Karpas-422 (cell line): Measurements from ENCODE around the gene KDM2A. TPM values are rescaled to one million over a fixed set of nuclear protein-coding genes. Genes with fewer than 3 reads are reported as not detected.
A peak's percentile ranks its signal among the peaks of the same experiment; 100 is the strongest.

ENCODE experiments used
- DNase-seq: peaks from one replicate; pipeline ENCODE4 v3.0.0-alpha.2; 2015
- H2AFZ ChIP-seq: fragments of 200-600 bp; sonication (generic); 2 replicates; pipeline ENCODE4 v1.6.1; 2014; ENCODE audit warnings: antibody characterized with exemption, low read length, mixed read lengths
- H3K27ac ChIP-seq: fragments of 200-600 bp; sonication (generic); 2 replicates; pipeline ENCODE4 v1.5.1; 2014; ENCODE audit warnings: mild to moderate bottlenecking, low read length, moderate library complexity
- H3K27me3 ChIP-seq: fragments of 200-600 bp; sonication (generic); 2 replicates; pipeline ENCODE4 v1.6.1; 2014; ENCODE audit warnings: low read length, mixed read lengths
- H3K36me3 ChIP-seq: fragments of 200-600 bp; sonication (generic); 2 replicates; pipeline ENCODE4 v1.6.1; 2014; ENCODE audit warnings: low read length, mixed read lengths; ENCODE audit not compliant: insufficient read depth
- H3K4me1 ChIP-seq: fragments of 200-600 bp; sonication (generic); 2 replicates; pipeline ENCODE4 v1.6.1; 2014; ENCODE audit warnings: mild to moderate bottlenecking, low read length, mixed read lengths
- H3K4me2 ChIP-seq: fragments of 200-600 bp; sonication (generic); 2 replicates; pipeline ENCODE4 v1.6.1; 2014; ENCODE audit warnings: low read length, low read depth, mild to moderate bottlenecking; ENCODE audit not compliant: poor library complexity, severe bottlenecking
- H3K4me3 ChIP-seq: fragments of 200-600 bp; sonication (generic); 2 replicates; pipeline ENCODE4 v1.5.1; 2014; ENCODE audit warnings: mild to moderate bottlenecking, antibody characterized with exemption, low read length, mixed read lengths
- H3K79me2 ChIP-seq: fragments of 200-600 bp; sonication (generic); 2 replicates; pipeline ENCODE4 v1.6.1; 2014; ENCODE audit warnings: mild to moderate bottlenecking, low read length, mixed read lengths
- H3K9ac ChIP-seq: fragments of 200-600 bp; sonication (generic); 2 replicates; pipeline ENCODE4 v1.6.0; 2014; ENCODE audit warnings: low read length
- H3K9me2 ChIP-seq: fragments of 200-600 bp; sonication (generic), shearing (Covaris generic); replicated peaks from 2 replicates; pipeline ENCODE4 v1.6.0; 2014; ENCODE audit warnings: mild to moderate bottlenecking, low read length, moderate library complexity; ENCODE audit not compliant: insufficient read depth
- H3K9me3 ChIP-seq: fragments of 300-700, 200-600 bp; sonication (generic); 2 replicates; pipeline ENCODE4 v1.6.1; 2014; ENCODE audit warnings: low read length, mixed read lengths
- H4K20me1 ChIP-seq: fragments of 200-600 bp; sonication (generic); 2 replicates; pipeline ENCODE4 v1.6.1; 2014; ENCODE audit warnings: mild to moderate bottlenecking, antibody characterized with exemption, low read length, low read depth; ENCODE audit not compliant: insufficient read depth
- total RNA-seq: library from RNA; depleted of rRNA; stranded (reverse); fragments of >200 nt; shearing (Covaris generic); gene quantifications from 2 replicates; pipeline ENCODE4 v1.2.3, GENCODE V29; 2014; ENCODE audit warnings: low replicate concordance; rRNA removed

Gene KDM2A
- 44.7 and 55.8 TPM in 2 replicates for total RNA-seq

DNA sequence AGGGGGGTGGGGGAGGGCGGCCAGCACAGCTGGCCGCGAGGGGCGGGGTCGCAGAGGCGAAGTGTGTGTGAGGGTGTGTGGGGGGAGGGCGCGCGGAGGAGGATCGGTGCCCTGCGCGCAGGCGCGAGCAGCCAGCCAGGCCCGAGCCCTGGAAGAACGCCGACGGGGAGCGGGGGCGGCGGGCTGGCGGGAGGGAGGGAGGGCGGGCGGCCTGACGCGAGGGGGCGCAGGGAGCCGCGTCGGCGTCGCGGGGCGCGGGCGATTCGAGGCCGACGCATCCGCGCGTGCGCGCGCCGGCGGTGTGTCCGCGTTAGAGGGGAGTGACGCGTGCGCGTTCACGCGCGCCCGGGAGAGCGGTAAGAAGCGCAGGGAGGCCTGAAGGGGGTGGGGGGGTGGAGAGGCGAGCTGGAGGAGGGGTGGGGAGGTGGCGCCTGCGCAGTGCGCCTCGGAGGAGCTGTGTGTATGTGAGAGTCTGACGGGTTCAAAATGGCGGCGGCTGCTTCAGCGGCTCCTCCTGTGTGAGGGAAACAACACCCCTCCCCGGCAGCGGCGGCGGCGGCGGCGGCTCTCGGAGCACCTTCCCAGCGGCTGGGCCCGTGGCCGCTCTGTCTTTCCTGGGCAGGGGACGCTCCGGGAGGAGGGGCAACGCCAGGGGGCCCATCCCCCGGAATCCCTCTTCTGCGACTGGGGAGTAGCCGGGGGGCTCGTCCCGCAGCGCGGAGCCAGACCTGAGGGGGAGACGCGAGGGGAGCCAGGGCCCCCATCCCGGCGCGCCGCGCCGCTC is at the start of gene KDM2A:
Gene KDM2A, plus strand, starts transcription at position 463 of the 784 bp plus-strand sequence. CDS start 2,054 bp downstream, outside the sequence.
- Histone ChIP-seq H3K9ac (peak within 1 kb of the TSS; percentile 94), H3K4me1 (peaks cover 24% of the 10 kb centered on the region), H3K27me3 (no peaks in the 10 kb centered on the region), H3K79me2 (peaks cover 43% of the 10 kb centered on the region), H3K9me3 (no peaks in the 10 kb centered on the region), H3K27ac (peak within 1 kb of the TSS; percentile 83), H3K9me2 (no peaks in the 10 kb centered on the region), H3K4me2 (peak within 1 kb of the TSS; percentile 84), H3K36me3 (peaks cover 13% of the 10 kb centered on the region), H4K20me1 (0 out of 2 replicates have a peak, but pooled peaks cover 5% of the 10 kb centered on the region), H2AFZ (peak within 1 kb of the TSS; percentile 83; the same call in 1 of the 2 replicates), H3K4me3 (peak within 1 kb of the TSS; percentile 90)
- peak; percentile 99 for DNase-seq

DNA sequence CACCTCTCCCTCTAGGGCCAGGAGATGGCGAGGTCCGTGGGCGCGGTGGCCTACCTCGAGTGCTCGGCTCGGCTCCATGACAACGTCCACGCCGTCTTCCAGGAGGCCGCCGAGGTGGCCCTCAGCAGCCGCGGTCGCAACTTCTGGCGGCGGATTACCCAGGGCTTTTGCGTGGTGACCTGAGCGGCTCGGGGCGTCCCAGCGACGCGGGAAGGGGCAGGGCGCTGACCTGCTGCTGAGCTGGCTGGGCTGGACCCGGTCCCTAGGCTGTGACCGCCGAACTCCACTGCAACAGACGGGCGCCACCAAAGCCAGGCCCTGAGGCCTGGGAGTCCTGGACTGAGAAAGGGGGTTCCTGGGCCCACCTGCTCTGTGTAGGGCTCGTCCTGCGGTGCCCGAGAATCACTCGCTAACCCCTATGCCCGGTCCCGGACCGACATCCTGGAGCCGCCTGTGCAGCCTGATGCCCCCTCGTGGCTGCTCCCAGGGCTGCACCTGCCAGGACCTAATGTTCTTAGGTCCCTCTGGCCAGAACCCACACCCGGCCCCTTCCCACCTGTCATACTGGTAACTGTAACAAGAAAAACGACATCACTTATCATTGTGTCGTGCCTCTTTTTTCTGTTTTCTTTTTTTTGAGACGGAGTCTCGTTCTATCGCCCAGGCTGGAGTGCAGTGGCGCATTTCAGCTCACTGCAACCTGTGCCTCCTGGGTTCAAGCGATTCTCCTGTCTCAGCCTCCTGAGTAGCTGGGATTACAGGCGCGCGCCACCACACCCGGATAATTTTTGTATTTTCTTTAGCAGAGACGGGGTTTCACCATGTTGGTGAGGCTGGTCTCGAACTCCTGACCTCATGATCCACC is 47.4 kb upstream of the KDM2A start:
- no peak overlapping the region for H3K4me3 ChIP-seq
- H3K36me3 ChIP-seq: no peaks in the 10 kb centered on the region
- H3K9me2 ChIP-seq: no peaks in the 10 kb centered on the region
- H3K9ac ChIP-seq: no peak overlapping the region
- peak; percentile 87 for DNase-seq
- no peaks in the 10 kb centered on the region for H3K9me3 ChIP-seq
- no peaks in the 10 kb centered on the region for H3K79me2 ChIP-seq
- no peaks in the 10 kb centered on the region for H3K4me1 ChIP-seq
- no peak overlapping the region for H3K27ac ChIP-seq
- no peak overlapping the region for H2AFZ ChIP-seq
- no peak overlapping the region for H3K4me2 ChIP-seq
- no peaks in the 10 kb centered on the region for H3K27me3 ChIP-seq
- H4K20me1 ChIP-seq: no peaks in the 10 kb centered on the region

DNA sequence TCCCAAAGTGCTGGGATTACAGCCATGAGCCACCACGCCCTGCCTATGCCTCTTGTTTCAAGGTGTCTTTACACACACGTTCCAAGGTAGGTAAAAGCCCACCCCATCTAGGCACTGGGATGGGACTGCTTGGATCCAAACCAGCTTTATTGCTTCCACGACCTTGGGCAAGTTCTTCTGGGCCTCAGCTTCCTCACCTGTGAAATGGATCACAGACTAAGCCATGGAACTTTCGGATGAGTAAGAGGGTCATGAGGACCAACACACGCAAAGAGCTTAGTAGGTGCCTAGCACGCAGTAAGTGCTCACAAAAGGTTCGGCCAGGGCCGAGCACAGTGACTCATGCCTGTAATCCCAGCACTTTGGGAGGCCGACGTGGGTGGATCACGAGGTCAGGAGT is 46.8 kb upstream of the KDM2A start:
- Histone ChIP-seq H3K79me2 (no peaks in the 10 kb centered on the region), H3K36me3 (no peaks in the 10 kb centered on the region), H3K4me2 (no peak overlapping the region), H4K20me1 (no peaks in the 10 kb centered on the region), H2AFZ (no peak overlapping the region), H3K27ac (no peak overlapping the region), H3K9ac (no peak overlapping the region), H3K4me1 (no peaks in the 10 kb centered on the region), H3K4me3 (no peak overlapping the region), H3K9me2 (no peaks in the 10 kb centered on the region), H3K27me3 (no peaks in the 10 kb centered on the region), H3K9me3 (no peaks in the 10 kb centered on the region)
- no peak for DNase-seq

DNA sequence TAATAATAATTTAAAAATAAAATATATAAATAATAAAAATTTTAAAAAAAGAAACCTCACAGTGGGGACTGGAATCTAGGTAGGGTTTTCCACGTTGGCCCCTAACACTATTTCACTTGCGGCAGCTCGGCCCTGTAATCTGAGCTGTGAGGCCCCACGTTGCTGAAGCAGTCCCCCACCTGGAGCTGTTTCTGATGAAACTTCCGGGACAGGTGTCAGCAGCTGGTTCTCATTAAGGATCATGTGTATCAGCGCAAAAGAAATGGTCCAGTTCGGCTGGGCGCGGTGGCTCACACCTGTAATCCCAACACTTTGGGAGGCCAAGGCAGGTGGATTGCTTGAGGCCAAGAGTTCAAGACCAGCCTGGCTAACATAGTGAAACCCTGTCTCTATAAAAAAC is 45.2 kb upstream of the KDM2A start:
- Histone ChIP-seq H3K27ac (no peak overlapping the region), H3K4me3 (no peak overlapping the region), H3K9me2 (no peaks in the 10 kb centered on the region), H3K9ac (no peak overlapping the region), H3K27me3 (no peaks in the 10 kb centered on the region), H3K9me3 (no peaks in the 10 kb centered on the region), H3K36me3 (no peaks in the 10 kb centered on the region), H2AFZ (no peak overlapping the region), H3K79me2 (no peaks in the 10 kb centered on the region), H4K20me1 (no peaks in the 10 kb centered on the region), H3K4me1 (no peaks in the 10 kb centered on the region), H3K4me2 (no peak overlapping the region)
- DNase-seq: no peak

DNA sequence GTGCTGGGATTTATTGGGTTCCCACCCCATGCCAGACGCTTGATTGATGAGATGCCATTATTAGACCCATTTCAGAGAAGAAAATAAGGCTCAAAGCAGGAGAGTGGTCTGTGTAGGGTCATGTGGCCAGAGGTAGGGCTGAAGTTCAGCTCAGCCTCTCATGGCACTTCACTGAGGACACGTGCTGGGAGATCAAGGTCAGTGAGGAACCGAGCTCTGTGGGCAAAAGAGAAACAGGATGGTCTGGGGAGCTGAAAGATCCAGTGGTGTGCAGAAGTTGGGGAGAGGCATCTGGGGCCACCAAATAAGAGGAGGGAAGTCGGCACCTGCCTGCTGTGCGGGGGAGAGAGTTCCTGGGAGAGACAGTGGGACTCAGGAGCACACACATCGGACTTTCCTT is 42.9 kb upstream of the KDM2A start:
- no peak for DNase-seq
- Histone ChIP-seq H3K4me3 (no peak overlapping the region), H3K9me3 (no peaks in the 10 kb centered on the region), H3K9me2 (no peaks in the 10 kb centered on the region), H3K9ac (no peak overlapping the region), H3K36me3 (no peaks in the 10 kb centered on the region), H3K27me3 (no peaks in the 10 kb centered on the region), H3K4me2 (no peak overlapping the region), H3K4me1 (no peaks in the 10 kb centered on the region), H3K27ac (no peak overlapping the region), H4K20me1 (no peaks in the 10 kb centered on the region), H3K79me2 (no peaks in the 10 kb centered on the region), H2AFZ (no peak overlapping the region)

DNA sequence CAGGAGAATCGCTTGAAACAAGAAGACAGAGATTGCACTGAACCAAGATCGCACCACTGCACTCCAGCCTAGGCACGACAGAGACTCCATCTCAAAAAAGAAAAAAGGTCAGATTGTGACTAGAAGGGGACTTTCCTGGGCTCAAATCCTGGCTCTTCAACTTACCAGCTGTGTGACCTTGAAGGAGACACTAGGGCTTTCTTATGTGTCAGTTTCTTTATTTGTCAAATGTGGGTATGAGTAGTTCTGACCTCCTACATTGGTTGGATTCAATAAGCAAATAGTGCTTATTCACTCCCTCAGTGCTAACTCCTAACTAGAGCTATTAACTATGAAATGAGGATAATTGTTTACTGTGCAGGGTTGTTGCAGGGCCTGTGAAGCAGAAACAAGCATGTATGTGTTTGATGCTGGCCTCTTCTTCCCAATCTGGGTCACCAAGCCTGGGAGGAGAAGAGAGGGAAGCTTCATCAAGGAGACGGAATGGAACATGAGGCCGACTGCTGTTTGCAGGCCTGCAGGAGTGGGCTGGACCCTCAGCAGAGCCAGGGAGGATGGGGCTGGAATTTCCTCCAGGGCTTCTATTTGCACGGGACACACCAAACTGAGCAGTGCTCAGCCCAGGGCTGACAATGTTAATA is 39.9 kb upstream of the KDM2A start:
- H4K20me1 ChIP-seq: no peaks in the 10 kb centered on the region
- no peaks in the 10 kb centered on the region for H3K36me3 ChIP-seq
- H2AFZ ChIP-seq: no peak overlapping the region
- no peaks in the 10 kb centered on the region for H3K9me3 ChIP-seq
- H3K9ac ChIP-seq: no peak overlapping the region
- H3K4me3 ChIP-seq: no peak overlapping the region
- H3K4me2 ChIP-seq: no peak overlapping the region
- peaks cover 4% of the 10 kb centered on the region for H3K4me1 ChIP-seq
- no peaks in the 10 kb centered on the region for H3K9me2 ChIP-seq
- H3K27ac ChIP-seq: no peak overlapping the region
- no peak for DNase-seq
- no peaks in the 10 kb centered on the region for H3K27me3 ChIP-seq
- no peaks in the 10 kb centered on the region for H3K79me2 ChIP-seq

DNA sequence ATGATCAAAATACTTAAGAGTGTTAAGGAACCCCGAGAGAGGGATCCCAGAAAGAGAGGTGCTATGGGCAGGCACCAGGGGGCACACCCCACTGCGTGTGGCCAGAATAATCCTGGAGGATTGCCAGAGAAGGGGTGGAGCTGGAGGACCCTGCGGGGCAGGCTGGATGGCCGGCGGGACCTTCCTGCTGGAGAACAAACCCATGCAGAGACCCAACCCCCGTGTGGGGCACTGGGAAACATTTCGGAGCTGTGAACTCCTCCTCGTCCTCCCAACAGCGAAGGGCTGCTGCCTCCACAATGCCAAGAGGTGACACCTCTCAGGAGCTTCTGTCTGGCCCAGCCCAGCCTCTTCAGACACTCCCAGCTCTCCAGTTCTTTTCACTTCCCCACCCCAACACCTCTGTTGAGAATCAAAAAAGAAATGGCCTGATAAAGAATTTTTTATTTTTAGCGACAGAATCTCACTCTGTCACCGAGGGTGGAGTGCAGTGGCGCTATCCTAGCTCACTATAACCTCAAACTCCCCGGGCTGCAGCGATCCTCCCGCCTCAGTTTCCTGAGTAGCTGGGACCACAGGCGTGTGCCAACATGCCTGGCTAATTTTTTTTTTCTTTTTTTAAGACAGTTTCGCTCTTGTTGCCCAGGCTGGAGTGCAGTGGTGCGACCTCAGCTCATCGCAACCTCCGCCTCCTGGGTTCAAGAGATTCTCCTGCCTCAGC is 36.8 kb upstream of the KDM2A start:
- no peak for DNase-seq
- H3K79me2 ChIP-seq: no peaks in the 10 kb centered on the region
- no peaks in the 10 kb centered on the region for H3K9me3 ChIP-seq
- H3K9ac ChIP-seq: no peak overlapping the region
- H3K4me2 ChIP-seq: no peak overlapping the region
- no peaks in the 10 kb centered on the region for H3K27me3 ChIP-seq
- peaks cover 4% of the 10 kb centered on the region for H3K4me1 ChIP-seq
- H4K20me1 ChIP-seq: no peaks in the 10 kb centered on the region
- no peak overlapping the region for H2AFZ ChIP-seq
- no peaks in the 10 kb centered on the region for H3K36me3 ChIP-seq
- H3K9me2 ChIP-seq: no peaks in the 10 kb centered on the region
- H3K4me3 ChIP-seq: no peak overlapping the region
- no peak overlapping the region for H3K27ac ChIP-seq
